ENCODE measurements around the gene SWT1.

DNA sequence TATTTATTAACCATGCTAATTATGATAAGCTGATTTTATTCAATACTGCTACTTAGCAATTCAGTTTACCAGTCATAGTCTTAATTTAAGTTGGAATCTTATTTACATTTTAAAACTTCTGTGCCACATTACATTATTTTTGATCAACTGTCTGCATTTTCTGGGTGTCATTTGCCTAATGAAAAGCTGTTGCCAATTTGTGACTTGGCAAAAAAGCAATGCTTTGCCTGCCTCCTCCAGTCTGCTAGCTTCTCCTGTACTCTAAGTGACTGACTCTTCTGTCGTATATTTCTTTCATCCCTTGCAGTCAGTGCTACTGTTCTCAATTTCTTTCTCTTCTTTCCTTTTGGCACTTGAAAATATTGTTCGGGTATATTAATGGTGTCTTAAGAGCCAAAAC is 165.7 kb downstream of the SWT1 start:
- TF ChIP-seq, protein P1, sequence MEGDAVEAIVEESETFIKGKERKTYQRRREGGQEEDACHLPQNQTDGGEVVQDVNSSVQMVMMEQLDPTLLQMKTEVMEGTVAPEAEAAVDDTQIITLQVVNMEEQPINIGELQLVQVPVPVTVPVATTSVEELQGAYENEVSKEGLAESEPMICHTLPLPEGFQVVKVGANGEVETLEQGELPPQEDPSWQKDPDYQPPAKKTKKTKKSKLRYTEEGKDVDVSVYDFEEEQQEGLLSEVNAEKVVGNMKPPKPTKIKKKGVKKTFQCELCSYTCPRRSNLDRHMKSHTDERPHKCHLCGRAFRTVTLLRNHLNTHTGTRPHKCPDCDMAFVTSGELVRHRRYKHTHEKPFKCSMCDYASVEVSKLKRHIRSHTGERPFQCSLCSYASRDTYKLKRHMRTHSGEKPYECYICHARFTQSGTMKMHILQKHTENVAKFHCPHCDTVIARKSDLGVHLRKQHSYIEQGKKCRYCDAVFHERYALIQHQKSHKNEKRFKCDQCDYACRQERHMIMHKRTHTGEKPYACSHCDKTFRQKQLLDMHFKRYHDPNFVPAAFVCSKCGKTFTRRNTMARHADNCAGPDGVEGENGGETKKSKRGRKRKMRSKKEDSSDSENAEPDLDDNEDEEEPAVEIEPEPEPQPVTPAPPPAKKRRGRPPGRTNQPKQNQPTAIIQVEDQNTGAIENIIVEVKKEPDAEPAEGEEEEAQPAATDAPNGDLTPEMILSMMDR (conservative IDR thresholded peaks at IDR 0.05; ENCODE audit: low read length) = no peak
- no peak for TF ChIP-seq EZH2phosphoT487 (IDR thresholded peaks at IDR 0.05; ENCODE audit: borderline replicate concordance)

Measured in Loucy (cell line).